GM19193 (cell line): ENCODE measurements around the gene NAV3.

Source experiments
- POLR2A ChIP-seq: IDR thresholded peaks from 4 replicates; pipeline ENCODE4 v1.6.1; 2011; ENCODE audit not compliant: insufficient read depth, insufficient read length; ENCODE audit errors: extremely low read depth

NAV3 gene

DNA sequence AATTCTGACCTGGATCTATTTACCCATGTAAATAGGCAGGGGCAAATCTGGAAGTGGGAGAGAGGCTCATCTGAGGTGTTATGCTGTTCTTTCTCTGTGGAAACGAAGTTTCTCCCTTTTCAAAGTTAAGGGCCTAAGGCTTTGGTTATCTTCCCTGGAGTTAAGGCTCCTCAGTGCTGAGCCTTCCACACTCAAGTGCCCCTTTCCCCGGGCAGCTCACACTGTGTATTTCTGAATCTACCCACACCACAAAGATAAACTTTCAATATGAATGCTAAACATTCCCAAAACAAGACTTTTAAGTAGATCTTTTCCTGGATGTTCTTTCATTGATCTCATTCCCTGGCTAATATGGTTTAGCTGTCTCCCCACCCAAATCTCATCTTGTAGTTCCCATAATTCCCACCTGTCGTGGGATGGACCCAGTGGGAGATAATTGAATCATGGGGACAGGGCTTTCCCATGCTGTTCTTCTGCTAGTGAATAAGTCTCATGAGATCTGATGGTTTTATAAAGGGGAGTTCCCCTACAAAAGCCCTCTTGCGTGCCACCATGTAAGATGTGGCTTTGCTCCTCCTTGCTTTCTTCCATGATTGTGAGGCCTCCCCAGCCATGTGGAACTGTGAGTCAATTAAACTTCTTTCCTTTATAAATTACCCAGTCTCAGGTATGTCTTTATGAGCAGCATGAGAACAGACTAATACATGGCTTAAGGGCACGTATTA, 251.1 kb downstream of the NAV3 start:
- TF ChIP-seq POLR2A = no peak

GRCh38 chr12:78085542-78086182, 255.0 kb downstream of the NAV3 start:
- TF ChIP-seq POLR2A = no peak

GRCh38 chr12:78086553-78087362, 256.1 kb downstream of the NAV3 start:
- TF ChIP-seq POLR2A = no peak

GRCh38 chr12:78087363-78087675, 256.6 kb downstream of the NAV3 start:
- no peak for TF ChIP-seq POLR2A

DNA sequence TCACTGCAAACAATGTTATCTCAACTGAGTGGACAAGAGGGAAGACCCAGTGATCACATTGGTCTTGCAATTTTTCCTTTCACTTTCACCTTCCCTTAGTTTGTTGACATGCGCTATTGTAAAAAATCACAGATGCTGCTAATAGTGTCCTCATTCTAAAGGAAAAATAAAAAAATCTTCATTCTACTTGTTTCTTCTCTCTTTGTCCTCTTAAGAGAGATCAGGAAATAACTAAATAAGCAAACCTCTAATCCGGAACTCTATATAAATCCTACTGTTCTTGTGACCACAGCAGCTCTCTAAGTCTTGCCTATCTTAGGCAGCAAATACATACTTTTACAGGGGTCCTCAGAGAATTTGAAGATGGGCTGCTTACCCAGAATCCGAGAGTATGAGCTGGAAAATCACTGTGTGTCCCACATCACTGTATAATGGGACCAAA, 257.7 kb downstream of the NAV3 start:
- no peak for TF ChIP-seq POLR2A

DNA sequence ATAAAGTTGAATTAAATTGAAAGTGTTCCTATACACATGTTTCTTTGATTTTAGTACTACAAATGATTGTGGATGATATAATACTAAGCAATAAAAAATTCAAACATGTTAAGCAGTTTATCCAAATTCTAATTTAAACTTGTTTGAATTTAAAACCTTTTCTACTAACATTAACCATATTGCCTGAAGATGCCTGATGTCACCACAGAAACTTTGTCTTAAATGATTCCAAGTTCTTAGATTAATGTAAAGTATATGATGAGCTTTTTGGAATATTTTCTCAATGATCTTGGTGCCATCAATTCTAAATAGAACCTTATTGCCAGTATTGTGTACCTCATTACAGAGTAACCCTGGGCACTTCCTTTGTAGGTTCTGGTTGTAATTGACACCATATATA, 259.6 kb downstream of the NAV3 start:
- no peak for TF ChIP-seq POLR2A

- no peak for TF ChIP-seq POLR2A
These were observed 264.9 kb downstream of the NAV3 start for GRCh38 chr12:78095623-78096022.

DNA sequence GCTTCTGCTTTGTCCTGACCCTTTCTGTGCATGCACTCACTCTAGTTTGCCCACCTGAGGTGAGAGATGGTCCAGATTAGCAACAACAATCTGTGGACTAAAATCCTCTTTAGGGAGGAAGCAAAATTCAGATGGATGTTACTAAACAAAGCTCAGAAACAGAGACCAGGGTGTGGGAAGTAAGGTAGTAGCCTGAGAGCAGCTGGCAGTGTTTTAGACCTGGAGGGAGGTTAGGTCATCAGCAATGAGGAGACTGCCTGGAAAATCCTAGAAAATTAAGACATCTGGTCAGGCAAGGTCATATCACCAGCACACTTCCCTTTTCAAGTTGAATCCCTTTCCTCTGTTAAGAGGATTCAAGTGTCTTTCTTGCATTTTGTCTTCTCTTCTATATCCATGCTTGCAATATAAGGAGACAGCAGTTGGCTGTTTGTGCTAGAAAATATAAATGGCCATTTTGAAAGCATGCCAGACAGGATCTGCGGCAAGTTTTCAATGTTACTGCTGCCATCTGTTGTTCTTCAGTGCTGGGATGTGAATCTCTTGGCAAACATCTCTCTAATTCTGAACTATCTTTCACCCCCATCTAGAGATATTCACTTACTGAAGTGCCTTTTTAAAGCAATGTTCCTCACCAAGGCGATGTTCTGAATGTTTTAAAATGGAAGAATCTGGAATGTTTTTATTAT, 266.4 kb downstream of the NAV3 start:
- TF ChIP-seq POLR2A = no peak

DNA sequence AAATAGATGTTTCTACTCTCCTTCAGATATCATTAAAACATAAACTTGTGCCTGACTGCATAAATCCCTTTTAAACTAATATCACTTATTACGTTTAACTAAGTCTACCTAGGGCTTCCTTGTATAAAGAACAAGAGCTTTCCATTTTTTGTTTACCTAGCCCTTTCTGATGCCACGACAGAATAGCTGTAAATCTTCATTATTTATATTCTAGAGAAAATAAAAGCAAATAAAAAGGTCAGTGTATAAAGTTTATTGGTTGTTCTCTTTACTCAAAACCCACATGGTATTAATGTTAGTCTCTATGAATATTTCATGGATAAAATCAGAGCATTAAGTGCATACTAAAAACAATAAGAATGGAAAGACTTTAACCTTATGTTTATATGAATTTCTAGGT, 269.1 kb downstream of the NAV3 start:
- TF ChIP-seq POLR2A = no peak

DNA sequence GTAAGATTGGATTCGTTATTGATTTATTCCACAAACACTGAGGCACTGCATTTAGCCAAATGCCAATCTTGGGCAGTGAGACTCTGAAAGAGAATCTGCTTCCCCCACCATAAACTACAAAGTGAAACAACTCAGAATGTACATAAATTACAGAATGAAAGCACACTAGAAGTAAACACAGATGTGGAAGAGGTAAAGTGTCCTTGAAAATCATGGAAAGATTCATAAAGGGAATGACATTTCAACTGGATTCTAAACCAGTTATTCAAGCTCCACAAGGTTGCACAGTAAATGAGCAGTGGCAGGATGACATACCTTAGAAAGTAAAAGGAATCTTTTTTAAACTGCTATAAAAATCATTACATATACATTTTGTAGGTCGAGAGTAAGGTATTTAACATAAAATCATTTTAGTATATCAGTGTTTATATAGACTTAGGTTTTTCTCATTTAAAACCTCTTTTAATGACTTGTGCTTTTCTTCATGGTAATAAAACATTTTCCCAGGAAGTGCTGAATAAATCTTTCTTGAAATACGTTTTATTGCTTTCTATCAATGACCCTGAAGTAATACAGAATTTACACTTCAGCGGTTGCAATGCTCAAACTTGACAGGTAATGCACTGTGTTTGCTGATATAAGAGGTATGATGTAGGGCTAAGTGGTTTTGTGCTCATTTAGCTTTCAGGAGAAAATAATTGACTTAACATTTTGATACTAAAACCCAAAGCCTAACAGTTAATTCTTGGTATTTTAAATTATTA, 270.6 kb downstream of the NAV3 start:
- TF ChIP-seq POLR2A = no peak

DNA sequence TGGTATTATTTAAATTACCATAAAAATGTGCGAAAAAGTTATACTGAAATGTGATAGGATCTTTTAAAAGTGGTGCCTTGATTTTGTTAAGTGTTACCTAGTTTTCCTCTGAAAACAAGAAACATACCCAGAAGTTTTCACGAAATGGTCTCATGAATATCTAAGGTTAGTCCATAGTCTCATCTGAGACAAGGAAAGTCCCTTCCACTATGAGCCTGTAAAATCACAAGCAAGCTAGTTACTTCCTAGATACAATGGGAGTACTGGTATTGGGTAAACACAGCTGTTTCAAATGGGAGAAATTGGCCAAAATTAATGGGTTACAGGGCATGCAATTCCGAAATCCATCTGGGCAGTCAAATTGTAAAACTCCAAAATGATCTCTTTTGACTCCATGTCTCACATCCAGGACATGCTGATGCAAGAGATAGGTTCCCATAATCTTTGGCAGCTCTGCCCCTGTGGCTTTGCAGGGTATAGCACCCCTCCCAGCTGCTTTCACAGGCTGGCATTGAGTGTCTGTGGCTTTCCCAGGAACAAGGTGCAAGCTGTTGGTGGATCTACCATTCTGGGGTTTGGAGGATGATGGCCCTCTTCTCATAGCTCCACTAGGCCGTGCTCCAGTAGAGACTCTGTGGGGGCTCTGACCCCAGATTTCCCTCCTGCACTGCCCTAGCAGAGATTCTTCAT, 271.4 kb downstream of the NAV3 start:
- TF ChIP-seq POLR2A = no peak

GRCh38 chr12:78115889-78116288, 285.2 kb downstream of the NAV3 start:
- TF ChIP-seq POLR2A = no peak

DNA sequence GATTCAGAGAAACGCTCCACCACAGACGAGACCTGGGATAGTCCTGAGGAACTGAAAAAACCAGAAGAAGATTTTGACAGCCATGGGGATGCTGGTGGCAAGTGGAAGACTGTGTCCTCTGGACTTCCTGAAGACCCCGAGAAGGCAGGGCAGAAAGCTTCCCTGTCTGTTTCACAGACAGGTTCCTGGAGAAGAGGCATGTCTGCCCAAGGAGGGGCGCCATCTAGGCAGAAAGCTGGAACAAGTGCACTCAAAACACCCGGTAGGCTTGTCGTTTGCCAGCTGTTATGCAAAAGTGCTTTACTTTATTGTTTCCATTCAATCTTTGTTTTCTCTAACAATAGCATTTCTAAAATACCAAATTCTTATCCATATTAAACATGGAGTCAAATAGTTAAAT, 287.3 kb downstream of the NAV3 start:
- no peak for TF ChIP-seq POLR2A

GRCh38 chr12:78118486-78118885, 287.8 kb downstream of the NAV3 start:
- TF ChIP-seq POLR2A = no peak
